Activated CD4-positive, alpha-beta memory T cell treated with anti-CD3 and anti-CD28 coated beads, Interleukin-2, amount 10 ng/mL, durations not matched to agents 7 days and 5 days (primary cell): ENCODE data around the gene C9orf78. TPM values are rescaled to one million over a fixed set of nuclear protein-coding genes. Genes with fewer than 3 reads are reported as not detected.

ENCODE experiments used
- CTCF ChIA-PET: fragments of 350-600 bp; sonication (Branson Sonifier 250); formaldehyde crosslinking; loops from one replicate; lab custom pipeline; 2021; ENCODE audit warnings: antibody characterized with exemption, inconsistent platforms; lab: Charles Lee
- POLR2A ChIA-PET: fragments of 350-600 bp; sonication (Branson Sonifier 250); formaldehyde crosslinking; loops from one replicate; lab custom pipeline; 2021; ENCODE audit warnings: antibody characterized with exemption; lab: Charles Lee
- DNase-seq: peaks from one replicate; pipeline ENCODE4 v3.0.0-alpha.2; 2020
- H3K27ac Mint-ChIP-seq: one replicate; pipeline ENCODE4 v1.8.0; 2021; ENCODE audit warnings: mild to moderate bottlenecking, mixed read lengths
- H3K27me3 Mint-ChIP-seq: one replicate; pipeline ENCODE4 v1.8.0; 2021; ENCODE audit warnings: mixed read lengths
- H3K36me3 Mint-ChIP-seq: one replicate; pipeline ENCODE4 v1.8.0; 2021; ENCODE audit warnings: low read depth, mixed read lengths
- H3K4me1 Mint-ChIP-seq: one replicate; pipeline ENCODE4 v1.8.0; 2021; ENCODE audit warnings: mixed read lengths
- H3K4me3 Mint-ChIP-seq: one replicate; pipeline ENCODE4 v1.8.0; 2021; ENCODE audit warnings: mild to moderate bottlenecking, mixed read lengths
- H3K9me3 Mint-ChIP-seq: one replicate; pipeline ENCODE4 v1.8.0; 2021; ENCODE audit warnings: mixed read lengths
- total RNA-seq, 2 experiments: library from RNA; stranded (reverse); gene quantifications; one replicate each; pipeline ENCODE4 v1.2.3, GENCODE V29; 2021

The C9orf78 gene
- total RNA-seq, 2 experiments from 2014 or later = 61.6 to 66.2 TPM

GRCh38 chr9:129874261-129875101 is 39.4 kb upstream of the C9orf78 start:
- DNase-seq = no peak
- no peaks in the 10 kb centered on the region for H3K9me3 Mint-ChIP-seq
- ChIA-PET CTCF (no interaction called here), POLR2A (interaction anchor here (1.2 kb wide), 1 partner anchor 16 kb away, joined by 3 read pairs; no protein-coding TSS in a partner anchor)
- peaks cover 49% of the 10 kb centered on the region for H3K4me1 Mint-ChIP-seq
- H3K4me3 Mint-ChIP-seq = no peak overlapping the region
- peaks cover 56% of the 10 kb centered on the region for H3K36me3 Mint-ChIP-seq
- H3K27me3 Mint-ChIP-seq = no peaks in the 10 kb centered on the region
- no peak overlapping the region for H3K27ac Mint-ChIP-seq

GRCh38 chr9:129873563-129874190 is 38.6 kb upstream of the C9orf78 start:
- DNase-seq = no peak
- ChIA-PET POLR2A (interaction anchor here (1.2 kb wide), 1 partner anchor 15 kb away, joined by 3 read pairs; no protein-coding TSS in a partner anchor), CTCF (no interaction called here)
- Mint-ChIP-seq H3K4me3 (no peak overlapping the region), H3K27me3 (no peaks in the 10 kb centered on the region), H3K9me3 (no peaks in the 10 kb centered on the region), H3K27ac (peak overlapping the region; percentile 26), H3K36me3 (peaks cover 64% of the 10 kb centered on the region), H3K4me1 (peaks cover 57% of the 10 kb centered on the region)

- DNase-seq = no peak
- ChIA-PET POLR2A (interaction anchor here (12.5 kb wide), 2 partner anchors 18 to 35 kb away, joined by 145 to 301 read pairs; partner anchors contain the start of genes C9orf78 and USP20), CTCF (no interaction called here)
- peak overlapping the region; percentile 89 for H3K27ac Mint-ChIP-seq
- H3K36me3 Mint-ChIP-seq = peaks cover 69% of the 10 kb centered on the region
- no peaks in the 10 kb centered on the region for H3K9me3 Mint-ChIP-seq
- H3K4me1 Mint-ChIP-seq = peaks cover 70% of the 10 kb centered on the region
- no peaks in the 10 kb centered on the region for H3K27me3 Mint-ChIP-seq
- H3K4me3 Mint-ChIP-seq = no peak overlapping the region
Measured at GRCh38 chr9:129871046-129871445, 36.0 kb upstream of the C9orf78 start.

GRCh38 chr9:129869585-129870501 is 34.8 kb upstream of the C9orf78 start:
- Mint-ChIP-seq H3K9me3 (no peaks in the 10 kb centered on the region), H3K27ac (peak overlapping the region; percentile 89), H3K27me3 (no peaks in the 10 kb centered on the region), H3K4me1 (peaks cover 76% of the 10 kb centered on the region), H3K36me3 (peaks cover 74% of the 10 kb centered on the region), H3K4me3 (peak overlapping the region; percentile 62)
- ChIA-PET CTCF (interaction anchor here (0.8 to 3.4 kb wide), 3 partner anchors 15 to 168 kb away, joined by 3 to 13 read pairs (median 3); no protein-coding TSS in a partner anchor), POLR2A (interaction anchor here (0.6 to 12.5 kb wide), 15 partner anchors 9 to 184 kb away, joined by 3 to 301 read pairs (median 5); partner anchors contain the start of genes C9orf78, FNBP1, GPR107 and USP20)
- no peak for DNase-seq

- peaks cover 72% of the 10 kb centered on the region for H3K36me3 Mint-ChIP-seq
- H3K27me3 Mint-ChIP-seq = no peaks in the 10 kb centered on the region
- peak overlapping the region; percentile 89 for H3K27ac Mint-ChIP-seq
- H3K4me1 Mint-ChIP-seq = peaks cover 84% of the 10 kb centered on the region
- ChIA-PET POLR2A (interaction anchor here (0.6 to 12.5 kb wide), 22 partner anchors 7 to 188 kb away, joined by 3 to 301 read pairs (median 4); partner anchors contain the start of genes C9orf78, FNBP1, GPR107 and USP20), CTCF (interaction anchor here (0.8 to 3.4 kb wide), 3 partner anchors 16 to 169 kb away, joined by 3 to 13 read pairs (median 3); no protein-coding TSS in a partner anchor)
- H3K9me3 Mint-ChIP-seq = no peaks in the 10 kb centered on the region
- DNase-seq = peak; percentile 96
- H3K4me3 Mint-ChIP-seq = peak overlapping the region; percentile 62
Measured at GRCh38 chr9:129868872-129869486, 33.9 kb upstream of the C9orf78 start.

- peak overlapping the region; percentile 89 for H3K27ac Mint-ChIP-seq
- no peaks in the 10 kb centered on the region for H3K9me3 Mint-ChIP-seq
- H3K36me3 Mint-ChIP-seq = peaks cover 72% of the 10 kb centered on the region
- peak overlapping the region; percentile 62 for H3K4me3 Mint-ChIP-seq
- DNase-seq = no peak
- ChIA-PET CTCF (interaction anchor here (1.9 to 3.4 kb wide), 2 partner anchors 17 to 18 kb away, joined by 3 to 13 read pairs; no protein-coding TSS in a partner anchor), POLR2A (interaction anchor here (0.6 to 12.5 kb wide), 17 partner anchors 8 to 189 kb away, joined by 3 to 301 read pairs (median 4); partner anchors contain the start of genes C9orf78, FNBP1, GPR107 and TOR1A)
- H3K4me1 Mint-ChIP-seq = peaks cover 87% of the 10 kb centered on the region
- no peaks in the 10 kb centered on the region for H3K27me3 Mint-ChIP-seq
Measured at GRCh38 chr9:129868023-129868871, 33.2 kb upstream of the C9orf78 start.

- Mint-ChIP-seq H3K4me1 (peaks cover 91% of the 10 kb centered on the region), H3K4me3 (peak overlapping the region; percentile 30), H3K36me3 (peaks cover 71% of the 10 kb centered on the region), H3K27me3 (no peaks in the 10 kb centered on the region), H3K9me3 (no peaks in the 10 kb centered on the region), H3K27ac (peak overlapping the region; percentile 84)
- ChIA-PET CTCF (interaction anchor here (0.6 to 3.4 kb wide), 2 partner anchors 18 to 110 kb away, joined by 3 to 13 read pairs; no protein-coding TSS in a partner anchor), POLR2A (interaction anchor here (1.0 to 12.5 kb wide), 9 partner anchors 21 to 186 kb away, joined by 3 to 301 read pairs (median 4); partner anchors contain the start of genes C9orf78, FNBP1, GPR107 and TOR1A)
- DNase-seq = no peak
Measured at GRCh38 chr9:129867136-129868022, 32.3 kb upstream of the C9orf78 start.

- ChIA-PET CTCF (no interaction called here), POLR2A (interaction anchor here (0.6 to 12.5 kb wide), 5 partner anchors 22 to 187 kb away, joined by 3 to 301 read pairs (median 4); partner anchors contain the start of genes C9orf78, FNBP1, GPR107 and USP20)
- Mint-ChIP-seq H3K36me3 (peaks cover 72% of the 10 kb centered on the region), H3K27me3 (no peaks in the 10 kb centered on the region), H3K4me3 (no peak overlapping the region), H3K27ac (peak overlapping the region; percentile 84), H3K4me1 (peaks cover 93% of the 10 kb centered on the region), H3K9me3 (no peaks in the 10 kb centered on the region)
- no peak for DNase-seq
Measured at GRCh38 chr9:129866394-129867135, 31.5 kb upstream of the C9orf78 start.

- DNase-seq = no peak
- peaks cover 93% of the 10 kb centered on the region for H3K4me1 Mint-ChIP-seq
- H3K4me3 Mint-ChIP-seq = peak overlapping the region; percentile 30
- CTCF ChIA-PET = interaction anchor here (0.8 to 2.0 kb wide), 4 partner anchors 19 to 177 kb away, joined by 3 to 15 read pairs (median 4); partner anchors contain the start of gene FNBP1
- H3K27me3 Mint-ChIP-seq = no peaks in the 10 kb centered on the region
- peak overlapping the region; percentile 90 for H3K27ac Mint-ChIP-seq
- no peaks in the 10 kb centered on the region for H3K9me3 Mint-ChIP-seq
- H3K36me3 Mint-ChIP-seq = peaks cover 73% of the 10 kb centered on the region
- POLR2A ChIA-PET = interaction anchor here (0.6 to 12.5 kb wide), 9 partner anchors 11 to 682 kb away, joined by 3 to 301 read pairs (median 4); partner anchors contain the start of genes C9orf78, GPR107 and USP20
Measured at GRCh38 chr9:129865668-129866320, 30.7 kb upstream of the C9orf78 start.
